GM23338 (cell line): ENCODE measurements around the gene NLE1. TPM values are rescaled to one million over a fixed set of nuclear protein-coding genes. Genes with fewer than 3 reads are reported as not detected.

Experiments
- ATAC-seq: fragments of 200-7000 bp; cut with Tn5 transposase; 3 replicates; pipeline ENCODE4 v1.9.1; 2020
- DNase-seq: peaks from one replicate; pipeline ENCODE4 v3.0.0-alpha.2; 2015; ENCODE audit warnings: low spot score
- H2AFZ ChIP-seq: fragments of 200-600 bp; sonication (generic); 2 replicates; pipeline ENCODE4 v1.8.0; 2016; ENCODE audit warnings: antibody characterized with exemption, mild to moderate bottlenecking, moderate library complexity
- H3F3A ChIP-seq: fragments of 200-600 bp; sonication (generic); replicated peaks from 2 replicates; pipeline ENCODE4 v1.8.0; 2017; ENCODE audit warnings: antibody characterized with exemption, mixed run types, low read depth
- H3K27ac ChIP-seq: fragments of 200-600 bp; sonication (generic); 2 replicates; pipeline ENCODE4 v1.6.1; 2016; ENCODE audit warnings: low read depth
- H3K27me3 ChIP-seq: fragments of 200-600 bp; sonication (generic); 2 replicates; pipeline ENCODE4 v1.8.0; 2016; ENCODE audit warnings: mild to moderate bottlenecking, mixed run types, moderate library complexity; ENCODE audit not compliant: insufficient read depth
- H3K36me3 ChIP-seq: fragments of 200-600 bp; sonication (generic); 2 replicates; pipeline ENCODE4 v1.8.0; 2016; ENCODE audit warnings: mild to moderate bottlenecking; ENCODE audit not compliant: insufficient read depth
- H3K4me1 ChIP-seq: fragments of 200-600 bp; sonication (generic); 2 replicates; pipeline ENCODE4 v1.8.0; 2016; ENCODE audit warnings: mild to moderate bottlenecking, moderate library complexity; ENCODE audit not compliant: insufficient read depth
- H3K4me2 ChIP-seq: fragments of 200-600 bp; sonication (generic); 2 replicates; pipeline ENCODE4 v1.7.1; 2017; ENCODE audit warnings: mixed run types
- H3K4me3 ChIP-seq: fragments of 200-600 bp; sonication (generic); 2 replicates; pipeline ENCODE4 v1.6.1; 2016; ENCODE audit warnings: mixed run types
- H3K79me2 ChIP-seq: fragments of 200-600 bp; sonication (generic); replicated peaks from 2 replicates; pipeline ENCODE4 v1.8.0; 2017; ENCODE audit warnings: mild to moderate bottlenecking; ENCODE audit not compliant: insufficient read depth
- H3K9me2 ChIP-seq: fragments of 200-600 bp; sonication (generic); 2 replicates; pipeline ENCODE4 v1.8.0; 2017; ENCODE audit not compliant: insufficient read depth
- H4K20me1 ChIP-seq: fragments of 200-600 bp; sonication (generic); replicated peaks from 2 replicates; pipeline ENCODE4 v1.8.0; 2017; ENCODE audit warnings: mild to moderate bottlenecking; ENCODE audit not compliant: insufficient read depth
- H3K27ac Mint-ChIP-seq: 2 replicates; pipeline ENCODE4 v1.8.0; 2020; ENCODE audit warnings: inconsistent platforms, mild to moderate bottlenecking, moderate library complexity, mixed read lengths
- H3K27me3 Mint-ChIP-seq: 3 replicates; pipeline ENCODE4 v1.8.0; 2022; ENCODE audit warnings: low read depth, mild to moderate bottlenecking, moderate library complexity, mixed read lengths, inconsistent platforms; ENCODE audit not compliant: insufficient read depth, poor library complexity
- H3K36me3 Mint-ChIP-seq: 3 replicates; pipeline ENCODE4 v1.8.0; 2021; ENCODE audit warnings: low read depth, mild to moderate bottlenecking, inconsistent platforms, moderate library complexity, mixed read lengths
- H3K4me1 Mint-ChIP-seq: 3 replicates; pipeline ENCODE4 v1.8.0; 2020; ENCODE audit warnings: mild to moderate bottlenecking, inconsistent platforms, mixed read lengths
- H3K4me3 Mint-ChIP-seq: 3 replicates; pipeline ENCODE4 v1.8.0; 2021; ENCODE audit warnings: moderate library complexity, mild to moderate bottlenecking, inconsistent platforms, mixed read lengths
- H3K9me3 Mint-ChIP-seq: 3 replicates; pipeline ENCODE4 v1.8.0; 2020; ENCODE audit warnings: moderate library complexity, mild to moderate bottlenecking, inconsistent platforms, mixed read lengths
- CREB1 ChIP-seq: fragments of 250-450 bp; sonication (Bioruptor Pico); IDR thresholded peaks from 2 replicates; pipeline ENCODE4 v1.5.0; 2020; ENCODE audit warnings: low read depth, mild to moderate bottlenecking, moderate library complexity
- EZH2 ChIP-seq: fragments of 200-600 bp; sonication (generic); IDR thresholded peaks from one replicate; pipeline ENCODE4 v1.8.0; 2017; ENCODE audit warnings: antibody characterized with exemption, mild to moderate bottlenecking, low read depth; ENCODE audit not compliant: unreplicated experiment
- EZH2phosphoT487 ChIP-seq: fragments of 200-600 bp; sonication (generic); IDR thresholded peaks from one replicate; pipeline ENCODE4 v1.8.1; 2018; ENCODE audit warnings: antibody characterized with exemption; ENCODE audit not compliant: unreplicated experiment
- JUNB ChIP-seq: IDR thresholded peaks from one replicate; pipeline ENCODE4 v1.6.1; 2016; ENCODE audit warnings: antibody characterized with exemption; ENCODE audit not compliant: unreplicated experiment
- NANOG ChIP-seq: IDR thresholded peaks from 2 replicates; pipeline ENCODE4 v1.6.1; 2016; ENCODE audit warnings: antibody characterized with exemption, borderline replicate concordance
- POLR2AphosphoS5 ChIP-seq: IDR thresholded peaks from 2 replicates; pipeline ENCODE4 v1.6.1; 2016; ENCODE audit warnings: antibody characterized with exemption, low read depth
- STAT1 ChIP-seq: IDR thresholded peaks from one replicate; pipeline ENCODE4 v1.6.1; 2016; ENCODE audit warnings: antibody characterized with exemption; ENCODE audit not compliant: unreplicated experiment
- ZNF114 ChIP-seq: fragments of 250-450 bp; sonication (Bioruptor Pico); IDR thresholded peaks from 2 replicates; pipeline ENCODE4 v1.5.0; 2020; ENCODE audit warnings: mild to moderate bottlenecking, moderate library complexity
- ZNF331 ChIP-seq: fragments of 250-450 bp; sonication (Bioruptor Pico); IDR thresholded peaks from 2 replicates; pipeline ENCODE4 v1.5.0; 2020; ENCODE audit warnings: low read depth, mild to moderate bottlenecking, moderate library complexity
- polyA plus RNA-seq: library from polyadenylated mRNA; unstranded; fragments of >200 nt; fragmentation: Nextera tagmentation; extraction: Ambion mirVana; gene quantifications from 2 replicates; pipeline ENCODE4 v1.2.1, GENCODE V29; 2016
- total RNA-seq: library from RNA; depleted of rRNA; stranded (reverse); fragments of >200 nt; shearing (Covaris generic); gene quantifications from 2 replicates; pipeline ENCODE4 v1.2.3, GENCODE V29; 2014
- TF ChIP-seq, protein P1 (sequence below): IDR thresholded peaks from one replicate; pipeline ENCODE4 v1.6.1; 2018; ENCODE audit warnings: antibody characterized with exemption; ENCODE audit not compliant: unreplicated experiment
- TF ChIP-seq, protein P2 (sequence below): fragments of 250-450 bp; sonication (Bioruptor Pico); IDR thresholded peaks from 2 replicates; pipeline ENCODE4 v1.5.0; 2020; ENCODE audit warnings: mild to moderate bottlenecking, moderate library complexity
- TF ChIP-seq, protein P3 (sequence below), 2 experiments: fragments of 200-600 bp in 1 of 2; sonication (generic) in 1 of 2; conservative IDR thresholded peaks; 2 replicates each; pipeline versions ENCODE4 v1.5.1 to v1.6.1; 2016 to 2017; ENCODE audit warnings: antibody characterized with exemption in 2 of 2, low read depth in 2 of 2, mild to moderate bottlenecking in 2 of 2, moderate library complexity in 1 of 2
- TF ChIP-seq, protein P4 (sequence below): IDR thresholded peaks from 2 replicates; pipeline ENCODE4 v1.6.1; 2016; ENCODE audit warnings: antibody characterized with exemption

Gene NLE1
- total and polyA plus RNA-seq, 2 experiments from 2014 or later = 16.6 to 66.4 TPM

DNA sequence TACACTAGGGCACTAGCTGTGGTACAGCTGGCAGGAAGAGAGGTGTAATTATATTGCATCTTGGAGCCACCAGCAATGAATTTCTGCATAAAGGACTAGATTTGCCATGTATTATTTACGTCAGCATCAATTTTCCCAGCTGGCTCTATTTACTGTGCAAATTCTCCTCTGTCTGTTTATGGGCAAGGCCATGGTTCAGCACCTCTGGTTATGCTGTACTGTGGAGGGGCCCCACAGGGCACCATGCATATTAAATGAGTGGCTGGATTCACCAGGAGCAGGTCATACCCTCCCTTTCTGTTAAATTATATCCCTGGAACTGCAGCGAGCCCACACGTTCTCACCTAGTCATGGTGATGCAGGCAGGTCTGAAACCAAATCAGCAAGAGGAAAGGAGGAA is 42.2 kb downstream of the NLE1 start:
- Histone ChIP-seq H4K20me1 (no peaks in the 10 kb centered on the region), H3K4me1 (no peaks in the 10 kb centered on the region), H3K9me2 (no peaks in the 10 kb centered on the region), H3K27me3 (no peaks in the 10 kb centered on the region), H3K27ac (no peak overlapping the region), H3K4me3 (no peak overlapping the region), H2AFZ (no peak overlapping the region), H3K36me3 (no peaks in the 10 kb centered on the region), H3K79me2 (no peaks in the 10 kb centered on the region), H3F3A (no peaks in the 10 kb centered on the region), H3K4me2 (no peak overlapping the region)
- TF ChIP-seq POLR2AphosphoS5 (no peak), CREB1 (no peak), EZH2 (no peak), EZH2phosphoT487 (no peak), ZNF114 (CRISPR knock-in tag) (no peak), STAT1 (no peak), ZNF331 (CRISPR knock-in tag) (no peak), JUNB (no peak), NANOG (no peak)
- TF ChIP-seq, protein P1, sequence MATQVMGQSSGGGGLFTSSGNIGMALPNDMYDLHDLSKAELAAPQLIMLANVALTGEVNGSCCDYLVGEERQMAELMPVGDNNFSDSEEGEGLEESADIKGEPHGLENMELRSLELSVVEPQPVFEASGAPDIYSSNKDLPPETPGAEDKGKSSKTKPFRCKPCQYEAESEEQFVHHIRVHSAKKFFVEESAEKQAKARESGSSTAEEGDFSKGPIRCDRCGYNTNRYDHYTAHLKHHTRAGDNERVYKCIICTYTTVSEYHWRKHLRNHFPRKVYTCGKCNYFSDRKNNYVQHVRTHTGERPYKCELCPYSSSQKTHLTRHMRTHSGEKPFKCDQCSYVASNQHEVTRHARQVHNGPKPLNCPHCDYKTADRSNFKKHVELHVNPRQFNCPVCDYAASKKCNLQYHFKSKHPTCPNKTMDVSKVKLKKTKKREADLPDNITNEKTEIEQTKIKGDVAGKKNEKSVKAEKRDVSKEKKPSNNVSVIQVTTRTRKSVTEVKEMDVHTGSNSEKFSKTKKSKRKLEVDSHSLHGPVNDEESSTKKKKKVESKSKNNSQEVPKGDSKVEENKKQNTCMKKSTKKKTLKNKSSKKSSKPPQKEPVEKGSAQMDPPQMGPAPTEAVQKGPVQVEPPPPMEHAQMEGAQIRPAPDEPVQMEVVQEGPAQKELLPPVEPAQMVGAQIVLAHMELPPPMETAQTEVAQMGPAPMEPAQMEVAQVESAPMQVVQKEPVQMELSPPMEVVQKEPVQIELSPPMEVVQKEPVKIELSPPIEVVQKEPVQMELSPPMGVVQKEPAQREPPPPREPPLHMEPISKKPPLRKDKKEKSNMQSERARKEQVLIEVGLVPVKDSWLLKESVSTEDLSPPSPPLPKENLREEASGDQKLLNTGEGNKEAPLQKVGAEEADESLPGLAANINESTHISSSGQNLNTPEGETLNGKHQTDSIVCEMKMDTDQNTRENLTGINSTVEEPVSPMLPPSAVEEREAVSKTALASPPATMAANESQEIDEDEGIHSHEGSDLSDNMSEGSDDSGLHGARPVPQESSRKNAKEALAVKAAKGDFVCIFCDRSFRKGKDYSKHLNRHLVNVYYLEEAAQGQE = no peak
- TF ChIP-seq, protein P2, sequence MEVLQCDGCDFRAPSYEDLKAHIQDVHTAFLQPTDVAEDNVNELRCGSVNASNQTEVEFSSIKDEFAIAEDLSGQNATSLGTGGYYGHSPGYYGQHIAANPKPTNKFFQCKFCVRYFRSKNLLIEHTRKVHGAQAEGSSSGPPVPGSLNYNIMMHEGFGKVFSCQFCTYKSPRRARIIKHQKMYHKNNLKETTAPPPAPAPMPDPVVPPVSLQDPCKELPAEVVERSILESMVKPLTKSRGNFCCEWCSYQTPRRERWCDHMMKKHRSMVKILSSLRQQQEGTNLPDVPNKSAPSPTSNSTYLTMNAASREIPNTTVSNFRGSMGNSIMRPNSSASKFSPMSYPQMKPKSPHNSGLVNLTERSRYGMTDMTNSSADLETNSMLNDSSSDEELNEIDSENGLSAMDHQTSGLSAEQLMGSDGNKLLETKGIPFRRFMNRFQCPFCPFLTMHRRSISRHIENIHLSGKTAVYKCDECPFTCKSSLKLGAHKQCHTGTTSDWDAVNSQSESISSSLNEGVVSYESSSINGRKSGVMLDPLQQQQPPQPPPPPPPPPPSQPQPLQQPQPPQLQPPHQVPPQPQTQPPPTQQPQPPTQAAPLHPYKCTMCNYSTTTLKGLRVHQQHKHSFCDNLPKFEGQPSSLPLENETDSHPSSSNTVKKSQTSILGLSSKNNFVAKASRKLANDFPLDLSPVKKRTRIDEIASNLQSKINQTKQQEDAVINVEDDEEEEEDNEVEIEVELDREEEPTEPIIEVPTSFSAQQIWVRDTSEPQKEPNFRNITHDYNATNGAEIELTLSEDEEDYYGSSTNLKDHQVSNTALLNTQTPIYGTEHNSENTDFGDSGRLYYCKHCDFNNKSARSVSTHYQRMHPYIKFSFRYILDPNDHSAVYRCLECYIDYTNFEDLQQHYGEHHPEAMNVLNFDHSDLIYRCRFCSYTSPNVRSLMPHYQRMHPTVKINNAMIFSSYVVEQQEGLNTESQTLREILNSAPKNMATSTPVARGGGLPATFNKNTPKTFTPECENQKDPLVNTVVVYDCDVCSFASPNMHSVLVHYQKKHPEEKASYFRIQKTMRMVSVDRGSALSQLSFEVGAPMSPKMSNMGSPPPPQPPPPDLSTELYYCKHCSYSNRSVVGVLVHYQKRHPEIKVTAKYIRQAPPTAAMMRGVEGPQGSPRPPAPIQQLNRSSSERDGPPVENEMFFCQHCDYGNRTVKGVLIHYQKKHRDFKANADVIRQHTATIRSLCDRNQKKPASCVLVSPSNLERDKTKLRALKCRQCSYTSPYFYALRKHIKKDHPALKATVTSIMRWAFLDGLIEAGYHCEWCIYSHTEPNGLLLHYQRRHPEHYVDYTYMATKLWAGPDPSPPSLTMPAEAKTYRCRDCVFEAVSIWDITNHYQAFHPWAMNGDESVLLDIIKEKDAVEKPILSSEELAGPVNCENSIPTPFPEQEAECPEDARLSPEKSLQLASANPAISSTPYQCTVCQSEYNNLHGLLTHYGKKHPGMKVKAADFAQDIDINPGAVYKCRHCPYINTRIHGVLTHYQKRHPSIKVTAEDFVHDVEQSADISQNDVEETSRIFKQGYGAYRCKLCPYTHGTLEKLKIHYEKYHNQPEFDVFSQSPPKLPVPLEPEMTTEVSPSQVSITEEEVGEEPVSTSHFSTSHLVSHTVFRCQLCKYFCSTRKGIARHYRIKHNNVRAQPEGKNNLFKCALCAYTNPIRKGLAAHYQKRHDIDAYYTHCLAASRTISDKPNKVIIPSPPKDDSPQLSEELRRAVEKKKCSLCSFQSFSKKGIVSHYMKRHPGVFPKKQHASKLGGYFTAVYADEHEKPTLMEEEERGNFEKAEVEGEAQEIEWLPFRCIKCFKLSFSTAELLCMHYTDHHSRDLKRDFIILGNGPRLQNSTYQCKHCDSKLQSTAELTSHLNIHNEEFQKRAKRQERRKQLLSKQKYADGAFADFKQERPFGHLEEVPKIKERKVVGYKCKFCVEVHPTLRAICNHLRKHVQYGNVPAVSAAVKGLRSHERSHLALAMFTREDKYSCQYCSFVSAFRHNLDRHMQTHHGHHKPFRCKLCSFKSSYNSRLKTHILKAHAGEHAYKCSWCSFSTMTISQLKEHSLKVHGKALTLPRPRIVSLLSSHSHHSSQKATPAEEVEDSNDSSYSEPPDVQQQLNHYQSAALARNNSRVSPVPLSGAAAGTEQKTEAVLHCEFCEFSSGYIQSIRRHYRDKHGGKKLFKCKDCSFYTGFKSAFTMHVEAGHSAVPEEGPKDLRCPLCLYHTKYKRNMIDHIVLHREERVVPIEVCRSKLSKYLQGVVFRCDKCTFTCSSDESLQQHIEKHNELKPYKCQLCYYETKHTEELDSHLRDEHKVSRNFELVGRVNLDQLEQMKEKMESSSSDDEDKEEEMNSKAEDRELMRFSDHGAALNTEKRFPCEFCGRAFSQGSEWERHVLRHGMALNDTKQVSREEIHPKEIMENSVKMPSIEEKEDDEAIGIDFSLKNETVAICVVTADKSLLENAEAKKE (CRISPR knock-in tag) = no peak
- TF ChIP-seq, protein P3, sequence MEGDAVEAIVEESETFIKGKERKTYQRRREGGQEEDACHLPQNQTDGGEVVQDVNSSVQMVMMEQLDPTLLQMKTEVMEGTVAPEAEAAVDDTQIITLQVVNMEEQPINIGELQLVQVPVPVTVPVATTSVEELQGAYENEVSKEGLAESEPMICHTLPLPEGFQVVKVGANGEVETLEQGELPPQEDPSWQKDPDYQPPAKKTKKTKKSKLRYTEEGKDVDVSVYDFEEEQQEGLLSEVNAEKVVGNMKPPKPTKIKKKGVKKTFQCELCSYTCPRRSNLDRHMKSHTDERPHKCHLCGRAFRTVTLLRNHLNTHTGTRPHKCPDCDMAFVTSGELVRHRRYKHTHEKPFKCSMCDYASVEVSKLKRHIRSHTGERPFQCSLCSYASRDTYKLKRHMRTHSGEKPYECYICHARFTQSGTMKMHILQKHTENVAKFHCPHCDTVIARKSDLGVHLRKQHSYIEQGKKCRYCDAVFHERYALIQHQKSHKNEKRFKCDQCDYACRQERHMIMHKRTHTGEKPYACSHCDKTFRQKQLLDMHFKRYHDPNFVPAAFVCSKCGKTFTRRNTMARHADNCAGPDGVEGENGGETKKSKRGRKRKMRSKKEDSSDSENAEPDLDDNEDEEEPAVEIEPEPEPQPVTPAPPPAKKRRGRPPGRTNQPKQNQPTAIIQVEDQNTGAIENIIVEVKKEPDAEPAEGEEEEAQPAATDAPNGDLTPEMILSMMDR (conservative IDR thresholded peaks at IDR 0.05; ENCODE audit: low read depth in 2 of 2) = no peak
- TF ChIP-seq, protein P4, sequence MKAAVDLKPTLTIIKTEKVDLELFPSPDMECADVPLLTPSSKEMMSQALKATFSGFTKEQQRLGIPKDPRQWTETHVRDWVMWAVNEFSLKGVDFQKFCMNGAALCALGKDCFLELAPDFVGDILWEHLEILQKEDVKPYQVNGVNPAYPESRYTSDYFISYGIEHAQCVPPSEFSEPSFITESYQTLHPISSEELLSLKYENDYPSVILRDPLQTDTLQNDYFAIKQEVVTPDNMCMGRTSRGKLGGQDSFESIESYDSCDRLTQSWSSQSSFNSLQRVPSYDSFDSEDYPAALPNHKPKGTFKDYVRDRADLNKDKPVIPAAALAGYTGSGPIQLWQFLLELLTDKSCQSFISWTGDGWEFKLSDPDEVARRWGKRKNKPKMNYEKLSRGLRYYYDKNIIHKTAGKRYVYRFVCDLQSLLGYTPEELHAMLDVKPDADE = no peak
- H3K27me3 Mint-ChIP-seq = peaks cover 3% of the 10 kb centered on the region
- no peak overlapping the region for H3K4me3 Mint-ChIP-seq
- H3K27ac Mint-ChIP-seq = no peak overlapping the region
- H3K9me3 Mint-ChIP-seq = no peaks in the 10 kb centered on the region
- H3K36me3 Mint-ChIP-seq = peaks cover 21% of the 10 kb centered on the region
- no peak for DNase-seq
- no peaks in the 10 kb centered on the region for H3K4me1 Mint-ChIP-seq
- ATAC-seq = no peak
